ENCODE results near the gene NUP210L.
"Not testable (repeated sequence)": the region's sequence is repeated elsewhere in the genome, so short reads cannot be mapped to it uniquely, and the experiment has no call there.

Gene NUP210L

DNA sequence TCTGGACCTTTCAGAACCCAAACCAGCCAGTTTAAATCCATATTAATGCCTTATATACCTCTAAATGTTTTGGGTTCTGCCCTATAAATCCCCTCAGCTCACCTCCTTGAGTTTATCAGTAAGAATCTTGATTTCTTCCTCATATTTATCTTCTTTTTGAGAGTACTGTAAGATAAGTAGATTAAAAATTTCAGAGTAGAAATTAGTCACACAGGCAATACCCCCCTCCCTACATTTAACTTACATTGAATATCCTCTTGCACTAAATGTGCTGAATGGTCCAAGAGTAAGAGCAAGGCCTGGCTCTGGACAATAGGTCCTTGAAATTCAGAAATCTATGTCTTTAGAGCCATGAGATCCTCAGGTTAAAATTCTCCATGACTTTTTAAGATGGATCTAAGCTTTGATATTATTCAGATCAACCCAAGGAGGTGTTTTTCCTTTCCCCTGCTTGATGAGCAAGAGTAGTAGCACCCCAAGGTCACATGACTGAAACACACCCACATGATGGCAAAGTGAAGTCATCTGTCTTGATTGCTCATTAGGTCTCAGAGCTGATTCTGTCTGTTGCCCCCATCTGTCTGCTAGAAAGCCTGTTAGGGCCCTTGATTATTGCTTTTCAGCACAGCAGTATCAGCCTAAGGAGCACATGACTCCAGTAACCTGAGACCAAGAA is 15.8 kb upstream of the NUP210L start:
- peak; percentile 62 for DNase-seq (ENCODE audit: low spot score)

DNA sequence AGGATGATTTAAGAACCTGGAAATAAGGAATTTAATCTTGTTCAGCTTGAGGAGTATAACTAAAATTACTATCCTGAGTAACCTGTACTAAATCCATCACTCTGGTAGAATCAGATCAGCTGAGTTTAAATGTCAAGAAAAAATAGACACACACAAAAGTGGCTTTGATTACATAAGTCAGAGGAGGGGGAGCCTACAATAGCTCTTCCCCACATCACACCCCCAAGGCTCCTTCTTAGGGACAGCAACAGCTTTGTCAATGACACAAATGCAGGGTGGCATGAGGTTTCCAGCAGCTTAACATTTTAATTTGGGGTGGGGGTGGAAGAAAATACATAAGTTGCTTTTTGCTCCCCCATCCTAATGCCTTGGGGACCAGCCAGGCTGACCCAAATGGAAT is 12.6 kb upstream of the NUP210L start:
- DNase-seq (ENCODE audit: low spot score) = no peak

DNA sequence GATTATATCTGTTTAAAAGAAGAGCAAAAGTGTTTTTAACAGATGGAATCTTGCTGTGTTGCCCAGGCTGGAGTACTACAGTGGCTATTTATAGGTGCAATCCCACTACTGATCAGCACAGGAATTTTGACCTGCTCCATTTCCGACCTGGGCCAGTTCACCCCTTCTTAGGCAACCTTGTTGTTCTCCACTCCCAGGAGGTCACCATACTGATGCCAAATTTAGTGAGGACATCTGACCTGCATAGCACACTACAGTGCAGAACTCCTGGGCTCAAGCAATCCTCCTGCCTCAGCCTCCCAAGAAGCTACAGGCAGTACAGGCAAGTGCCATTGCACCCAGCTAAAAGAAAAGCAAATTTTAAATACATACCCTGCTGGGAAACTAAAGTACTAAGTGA is 11.3 kb upstream of the NUP210L start:
- no peak for DNase-seq (ENCODE audit: low spot score)

DNA sequence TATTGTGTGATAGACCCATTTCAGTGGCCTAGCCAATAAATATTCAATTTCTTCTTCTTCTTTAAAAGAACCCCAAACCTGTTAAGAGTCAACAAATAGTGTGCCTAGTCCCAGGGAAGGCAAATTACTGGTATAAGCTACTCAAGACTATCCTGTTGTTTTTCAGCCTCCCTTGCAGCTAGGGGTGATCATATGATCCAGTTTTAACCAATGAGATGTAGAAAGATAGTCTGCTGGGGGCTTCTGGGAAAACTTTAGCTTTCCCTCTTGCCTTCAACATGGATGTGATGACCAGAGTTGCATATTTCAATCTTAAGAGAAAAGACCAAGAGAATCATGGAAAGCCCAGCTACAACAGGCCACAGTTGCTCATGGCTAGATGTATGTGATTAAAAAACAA is 4.7 kb upstream of the NUP210L start:
- no peak for DNase-seq (ENCODE audit: low spot score)

DNA sequence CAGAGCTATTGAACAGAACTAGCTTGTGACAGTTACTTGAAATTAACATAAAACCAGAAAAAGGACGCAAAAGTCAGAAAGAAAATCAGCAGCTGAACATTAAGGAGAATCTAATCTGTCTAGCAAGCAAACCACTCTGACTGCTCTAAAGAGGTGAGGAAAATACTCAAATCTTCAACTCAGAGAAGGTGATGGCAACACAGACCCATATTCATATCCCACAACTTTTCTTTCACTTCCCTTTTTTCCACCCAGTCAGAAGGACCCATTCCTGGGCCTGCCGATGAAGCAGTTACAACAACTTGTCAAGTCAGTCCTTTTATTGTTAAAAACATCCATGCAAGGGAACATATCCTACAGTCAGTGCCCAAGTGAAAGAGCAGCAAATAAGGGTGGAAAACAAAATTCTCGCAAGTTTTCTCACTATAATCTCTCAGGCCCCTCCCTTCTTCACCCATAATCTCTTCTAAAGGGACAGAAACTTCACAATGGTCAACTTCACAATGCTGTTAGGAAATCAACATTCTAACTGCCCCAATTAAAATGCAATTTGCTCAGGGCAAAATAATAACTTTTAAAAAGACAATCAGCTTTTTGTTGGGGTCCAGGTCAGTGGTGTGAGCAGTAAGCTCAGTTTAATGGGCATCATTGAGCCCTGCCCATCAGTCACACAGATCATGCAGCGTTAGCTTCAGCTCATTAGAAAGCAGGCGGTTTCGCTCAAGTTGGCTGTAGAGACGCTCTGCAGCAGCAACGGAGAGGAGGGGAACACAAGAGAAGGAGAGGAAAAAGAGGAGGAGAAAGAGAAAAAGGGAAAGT is 3.6 kb upstream of the NUP210L start:
- DNase-seq (ENCODE audit: low spot score) = no peak

DNA sequence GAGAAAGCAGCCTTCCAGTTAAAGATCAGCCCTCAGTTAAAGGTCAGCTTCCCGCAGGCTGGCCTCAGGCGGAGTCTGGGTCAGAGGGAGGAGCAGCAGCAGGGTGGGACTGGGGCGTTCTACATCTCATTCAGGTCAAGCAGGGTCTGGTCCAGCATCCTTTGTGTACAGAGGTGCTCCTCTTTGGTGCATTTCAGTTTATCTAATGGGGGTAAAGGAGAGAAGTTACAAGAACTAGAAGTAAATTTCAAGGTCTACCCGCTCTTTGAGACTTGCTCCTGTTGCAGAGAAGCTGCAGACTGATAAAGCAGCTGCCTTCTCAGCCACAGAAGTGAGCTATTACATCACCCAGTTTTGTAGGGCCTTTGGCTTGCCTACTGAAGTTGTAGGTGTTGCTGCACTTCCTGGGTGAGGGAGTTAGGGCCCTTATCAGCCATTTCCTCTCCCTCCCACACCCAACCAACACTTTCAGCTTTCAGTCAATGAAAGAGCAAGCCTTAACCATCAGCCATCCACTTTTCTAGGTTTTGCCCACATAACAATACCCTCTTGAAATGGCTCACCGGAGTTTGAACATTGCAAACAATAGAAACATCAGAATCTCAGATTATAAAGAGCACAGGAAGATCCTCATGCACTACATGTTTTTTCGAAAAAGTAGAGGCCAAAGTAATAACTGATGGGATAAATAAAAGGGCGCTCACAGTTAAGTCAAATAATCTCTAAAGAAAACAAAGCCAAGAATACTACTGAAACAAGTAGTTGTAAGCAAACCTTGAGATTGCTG is 2.8 kb upstream of the NUP210L start:
- DNase-seq (ENCODE audit: low spot score) = peak; percentile 94

DNA sequence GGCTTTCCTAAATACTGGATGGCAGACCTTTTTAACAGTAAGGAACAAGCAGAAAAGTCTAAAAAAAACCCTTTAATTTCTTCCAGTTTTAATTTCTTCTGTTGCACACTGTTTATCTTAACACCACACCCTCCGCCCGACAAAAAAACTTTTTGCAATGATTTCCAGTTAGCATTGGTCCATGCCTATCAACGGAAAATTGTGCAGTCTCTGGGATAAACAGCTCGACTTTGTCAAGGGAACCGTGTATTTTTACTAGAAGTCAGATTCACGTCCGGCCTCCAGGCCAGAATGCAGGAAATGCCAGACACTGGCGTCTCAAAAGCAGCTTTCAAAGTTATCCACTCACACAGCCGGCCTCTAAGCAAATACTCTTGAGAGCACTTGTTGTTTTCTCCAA is 378 bp upstream of the NUP210L start:
- DNase-seq (ENCODE audit: low spot score) = no peak

DNA sequence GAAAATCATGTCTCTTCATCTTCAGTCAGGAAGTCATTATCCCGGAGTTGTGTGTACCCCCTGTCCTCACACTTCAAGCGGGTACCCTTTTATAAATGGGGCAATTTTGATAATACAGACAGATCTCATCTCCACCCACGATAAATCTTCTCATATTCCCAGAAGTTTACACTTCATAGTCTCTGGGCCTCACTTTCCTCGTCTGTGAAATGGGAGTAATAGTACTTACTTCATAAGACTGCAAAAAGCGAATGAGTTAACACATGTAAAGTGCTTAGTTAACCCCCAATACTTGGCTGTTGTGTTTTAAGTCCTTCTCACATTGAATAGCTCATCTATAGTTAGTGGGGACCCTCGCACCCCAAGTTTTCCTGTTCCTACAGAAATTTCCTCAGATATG is 820 bp downstream of the NUP210L start:
- no peak for DNase-seq (ENCODE audit: low spot score)

DNA sequence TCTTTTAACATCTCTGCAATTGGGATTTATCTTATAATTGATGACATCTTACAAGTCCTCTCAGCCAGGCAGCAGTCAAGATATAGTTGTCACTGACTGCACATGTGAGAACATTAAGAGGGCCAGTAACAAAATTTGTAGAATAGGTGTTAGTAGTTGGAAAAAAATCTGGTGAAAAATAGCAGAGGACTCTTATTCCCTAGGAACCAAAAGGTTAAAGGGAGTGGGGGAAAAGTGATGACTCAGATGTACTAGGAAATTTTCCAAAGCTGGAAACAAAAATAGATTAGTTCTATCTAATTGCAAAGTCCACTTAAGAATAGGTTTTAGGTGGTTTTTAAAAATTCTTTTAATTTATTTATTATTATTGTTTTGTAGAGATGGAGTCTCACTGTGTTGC is 3.6 kb downstream of the NUP210L start:
- DNase-seq (ENCODE audit: low spot score) = no peak

DNA sequence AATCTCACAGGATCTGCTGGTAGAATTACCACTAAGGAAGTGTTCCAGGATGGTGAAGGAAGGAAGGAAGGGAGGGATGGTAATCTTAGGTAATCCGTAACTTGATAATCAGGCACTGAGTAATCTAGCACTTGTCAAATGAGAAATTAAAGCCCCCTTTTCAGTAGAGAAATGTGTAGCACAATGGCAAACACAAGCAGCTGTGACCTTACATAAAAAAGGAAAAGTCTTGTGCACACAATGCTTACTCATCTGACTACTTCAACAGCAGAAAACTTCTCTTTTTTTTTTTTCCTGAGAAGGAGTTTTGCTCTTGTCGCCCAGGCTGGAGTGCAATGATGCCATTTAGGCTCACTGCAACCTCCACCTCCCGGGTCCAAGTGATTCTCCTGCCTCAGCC is 6.1 kb downstream of the NUP210L start:
- DNase-seq (ENCODE audit: low spot score) = peak; percentile 72

DNA sequence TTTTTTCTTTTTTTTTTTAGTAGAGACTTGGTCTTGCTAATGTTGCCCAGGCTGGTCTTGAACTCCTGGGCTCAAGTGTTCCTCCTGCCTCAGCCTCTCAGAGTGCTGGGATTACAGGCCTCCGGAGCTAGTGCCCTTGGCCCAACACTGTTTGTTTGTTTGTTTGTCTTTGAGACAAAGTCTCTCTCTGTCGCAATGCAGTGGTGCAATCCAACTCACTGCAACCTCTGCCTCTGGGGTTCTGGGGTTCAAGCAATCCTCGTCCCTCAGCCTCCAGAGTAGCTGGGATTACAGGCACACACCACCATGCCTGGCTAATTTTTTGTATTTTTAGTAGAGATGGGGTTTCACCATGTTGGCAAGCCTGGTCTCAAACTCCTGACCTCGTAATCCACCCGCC is 7.4 kb downstream of the NUP210L start:
- not testable (repeated sequence) for DNase-seq (ENCODE audit: low spot score)

DNA sequence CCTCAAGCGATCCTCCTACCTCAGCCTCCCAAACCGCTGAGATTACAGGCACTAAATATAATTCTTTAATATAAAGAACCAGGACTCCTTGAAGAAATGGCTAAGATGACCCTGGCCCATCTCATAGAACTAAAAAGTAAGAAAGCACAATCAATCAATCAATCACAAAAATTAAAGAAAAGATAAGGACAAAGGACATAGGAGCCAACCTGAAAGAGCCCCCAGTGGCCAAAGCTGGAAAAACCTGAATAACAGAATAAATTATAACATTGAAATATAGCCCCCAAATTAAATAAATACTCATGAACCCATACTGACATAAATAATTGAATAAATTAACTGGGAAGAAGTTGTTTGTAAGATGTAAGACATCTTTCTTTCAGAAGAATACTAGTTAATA is 8.9 kb downstream of the NUP210L start:
- DNase-seq (ENCODE audit: low spot score) = no peak

DNA sequence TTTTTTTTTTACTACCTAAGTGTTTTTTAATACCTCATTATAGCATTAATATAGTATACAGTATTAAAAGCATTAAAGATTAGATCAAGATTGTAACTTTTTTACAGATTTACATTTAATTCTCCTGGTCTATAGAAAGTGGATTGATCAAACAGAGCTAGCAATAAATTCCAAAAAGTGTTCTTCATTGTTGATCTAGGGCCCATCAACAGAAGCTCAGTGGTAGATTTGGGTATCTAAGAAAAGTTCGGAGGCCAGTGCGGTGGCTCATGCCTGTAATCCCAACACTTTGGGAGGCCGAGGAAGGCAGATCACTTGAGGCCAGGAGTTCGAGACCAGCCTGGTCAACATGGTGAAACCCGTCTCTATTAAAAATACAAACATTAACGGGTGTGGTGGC is 12.5 kb downstream of the NUP210L start:
- no peak for DNase-seq (ENCODE audit: low spot score)

DNA sequence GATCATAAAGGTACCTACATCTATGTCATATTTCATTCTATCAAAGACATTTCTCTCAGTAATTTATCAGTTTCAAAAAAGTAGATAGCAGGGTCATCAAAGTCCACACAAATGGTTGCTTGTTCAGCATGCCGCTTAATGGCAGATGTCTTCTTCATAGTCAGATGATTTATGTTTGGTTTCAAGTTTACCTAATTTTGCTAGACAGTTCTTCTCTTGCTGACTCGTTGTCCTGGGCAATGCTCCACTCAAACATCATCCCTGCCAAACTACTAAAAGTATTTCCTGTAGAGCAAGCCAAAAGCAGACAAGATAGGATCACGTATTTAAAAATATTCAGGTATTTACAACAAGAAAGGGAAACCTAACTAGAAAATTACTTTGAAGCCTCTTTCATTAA is 13.6 kb downstream of the NUP210L start:
- no peak for DNase-seq (ENCODE audit: low spot score)

DNA sequence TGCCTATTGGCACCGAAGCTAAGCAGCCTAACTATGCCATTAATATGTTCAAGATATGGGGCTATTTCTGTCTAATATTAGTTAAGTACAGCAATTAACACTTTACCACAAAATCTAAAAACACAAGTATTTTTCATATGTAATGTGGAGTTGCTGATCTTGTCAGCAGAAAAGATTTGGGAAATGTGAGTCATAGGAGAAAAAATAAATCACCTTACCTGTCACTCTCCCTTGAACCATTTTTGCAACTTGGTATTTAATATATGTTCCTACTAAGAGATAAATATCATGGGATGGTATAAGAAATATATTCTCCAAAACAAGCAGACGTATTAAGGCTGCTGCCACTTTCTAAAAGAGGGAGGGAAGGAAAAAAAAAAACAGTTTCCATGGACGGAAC is 17.0 kb downstream of the NUP210L start:
- DNase-seq (ENCODE audit: low spot score) = no peak

DNA sequence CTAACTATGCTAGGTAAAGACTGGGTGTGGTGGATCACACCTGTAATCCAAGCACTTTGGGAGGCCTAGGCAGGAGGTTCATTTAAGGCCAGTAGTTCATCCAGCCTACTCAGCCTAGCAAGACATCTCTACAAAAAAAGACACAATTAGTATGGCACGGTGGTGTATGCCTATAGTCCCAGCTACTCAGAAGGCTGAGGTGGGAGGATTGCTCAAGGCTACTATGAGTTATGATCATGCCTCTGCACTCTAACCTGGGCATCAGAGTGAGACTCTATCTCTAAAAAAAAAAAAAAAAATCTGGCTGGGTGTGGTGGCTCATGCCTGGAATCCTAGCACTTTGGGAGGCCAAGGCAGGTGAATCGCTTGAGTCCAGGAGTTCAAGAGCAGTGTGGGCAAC is 21.6 kb downstream of the NUP210L start:
- DNase-seq (ENCODE audit: low spot score) = no peak

DNA sequence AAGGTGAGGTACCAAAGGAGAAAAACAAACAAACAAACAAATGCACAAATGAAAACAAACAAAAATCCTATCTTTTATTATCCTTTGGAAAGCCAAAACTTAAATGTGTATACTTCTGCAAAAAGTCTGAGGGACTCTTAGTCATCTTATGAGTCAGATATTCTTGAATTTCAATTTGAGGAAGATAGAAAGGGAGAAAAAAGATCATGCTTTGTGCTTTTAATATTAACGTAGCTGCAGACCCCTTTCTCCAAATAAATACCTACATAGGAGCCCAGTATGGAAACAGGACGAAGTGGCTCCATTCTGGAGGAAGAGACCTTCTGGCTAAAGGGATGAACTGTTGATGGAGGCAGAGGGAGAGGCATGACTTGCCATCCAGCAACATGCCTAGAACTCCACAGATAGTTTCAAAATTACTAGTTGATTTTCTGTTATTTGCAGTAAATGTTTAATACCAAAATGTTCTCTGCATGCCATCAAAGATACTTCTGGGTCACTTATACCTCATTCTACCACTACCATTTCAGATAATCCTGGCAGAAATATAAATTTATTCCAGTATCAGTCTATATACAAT is 25.4 kb downstream of the NUP210L start:
- peak; percentile 25 for DNase-seq (ENCODE audit: low spot score)

DNA sequence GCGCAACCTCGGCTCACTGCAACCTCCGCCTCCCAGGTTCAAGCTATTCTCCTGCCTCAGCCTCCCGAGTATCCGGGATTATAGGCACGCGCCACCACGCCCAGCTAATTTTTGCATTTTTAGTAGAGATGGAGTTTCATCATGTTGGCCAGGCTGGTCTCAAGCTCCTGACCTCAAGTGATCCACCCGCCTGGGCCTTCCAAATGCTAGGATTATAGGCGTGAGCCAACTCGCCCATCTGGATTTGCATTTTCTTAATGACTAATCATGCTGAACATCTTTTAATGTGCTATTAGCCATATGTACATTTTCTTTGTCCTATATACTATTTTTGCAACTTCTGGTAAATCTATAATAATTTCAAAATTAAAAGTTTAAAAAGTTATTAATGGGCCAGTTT is 31.7 kb downstream of the NUP210L start:
- DNase-seq (ENCODE audit: low spot score) = not testable (repeated sequence)

DNA sequence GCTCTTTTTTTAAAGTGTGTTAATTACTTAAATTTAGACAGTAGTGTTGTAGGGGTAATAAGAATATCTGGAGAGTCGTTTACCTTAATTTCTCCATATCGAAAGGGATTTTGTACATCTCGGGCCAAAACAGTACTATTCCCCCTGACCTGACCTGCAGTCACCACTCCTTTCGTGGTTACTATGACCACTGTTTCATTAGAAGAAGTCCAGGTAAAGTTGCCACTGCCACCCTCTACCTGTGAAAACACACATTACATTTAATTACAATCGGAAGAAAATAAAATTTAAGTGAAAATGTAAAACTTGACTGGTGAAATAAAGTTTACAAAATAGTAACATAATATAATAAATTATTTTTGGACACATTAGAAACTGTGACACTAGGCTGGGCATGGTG is 37.2 kb downstream of the NUP210L start:
- DNase-seq (ENCODE audit: low spot score) = no peak

DNA sequence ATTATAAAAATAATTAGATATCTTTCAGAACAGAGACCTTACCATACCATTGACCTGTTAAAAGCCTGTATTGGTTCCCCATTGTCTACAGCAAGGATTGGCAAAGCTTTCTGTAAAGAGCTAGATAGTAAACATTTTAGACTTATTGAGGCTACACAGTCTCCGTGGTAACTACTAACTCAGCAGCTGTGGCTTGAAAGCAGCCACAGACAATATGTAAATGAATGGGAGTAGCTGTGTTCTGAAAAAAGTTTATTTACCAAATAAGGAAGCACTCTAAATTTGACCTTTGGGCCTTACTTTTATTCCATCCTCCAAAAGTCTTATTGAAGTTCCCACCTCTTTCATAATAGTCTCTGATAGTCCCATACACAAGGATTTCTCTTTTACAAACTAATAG is 39.7 kb downstream of the NUP210L start:
- DNase-seq (ENCODE audit: low spot score) = no peak

DNA sequence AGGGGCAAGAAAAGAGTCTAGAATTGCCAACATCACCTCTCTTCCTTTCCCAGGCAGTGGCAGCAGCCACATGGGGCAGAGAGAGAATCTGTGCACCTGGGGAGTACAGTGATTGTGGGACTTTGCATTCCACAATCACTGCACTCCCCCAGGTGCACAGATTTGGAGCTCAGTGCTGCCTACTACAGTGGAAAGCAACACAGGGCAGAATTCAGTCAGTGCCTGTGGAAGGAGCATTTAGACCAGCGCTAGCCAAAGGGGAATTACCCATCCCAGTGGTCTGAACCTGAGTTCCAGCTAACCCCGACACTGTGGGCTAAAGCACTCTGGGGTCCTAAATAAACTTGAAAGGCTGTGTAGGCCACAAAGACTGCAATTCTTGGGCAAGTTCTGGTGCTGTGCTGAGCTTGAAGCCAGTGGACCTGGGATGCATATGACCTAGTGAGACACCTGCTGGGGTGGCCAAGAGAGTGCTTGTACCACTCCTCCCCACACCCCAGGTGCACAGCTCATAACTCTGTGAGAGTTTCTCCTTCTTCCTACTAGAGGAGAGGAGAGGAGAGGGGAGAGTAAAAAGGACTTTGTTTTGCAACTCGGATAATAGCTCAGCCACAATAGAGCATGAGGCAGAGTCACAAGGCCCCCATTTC is 50.3 kb downstream of the NUP210L start:
- DNase-seq (ENCODE audit: low spot score) = no peak

DNA sequence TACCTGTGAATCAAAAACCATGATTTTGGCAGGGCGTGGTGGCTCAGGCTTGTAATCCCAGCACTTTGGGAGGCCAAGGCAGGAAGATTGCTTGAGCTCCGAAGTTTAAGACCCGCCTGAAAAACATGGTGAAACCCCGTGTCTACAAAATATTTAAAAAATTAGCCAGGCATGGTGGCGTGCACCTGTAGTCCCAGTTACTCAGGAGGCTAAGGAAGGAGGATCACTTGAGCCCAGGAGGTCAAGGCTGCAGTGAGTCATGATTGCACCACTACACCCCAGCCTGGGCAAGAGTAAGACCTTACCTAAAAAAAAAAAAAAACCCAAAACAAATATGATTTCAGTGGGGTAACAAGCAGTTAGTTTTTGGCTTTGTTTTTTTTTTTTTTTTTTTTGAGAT is 54.7 kb downstream of the NUP210L start:
- DNase-seq (ENCODE audit: low spot score) = not testable (repeated sequence)

Data from activated CD4-positive, alpha-beta T cell treated with anti-CD3 and anti-CD28 coated beads, Interleukin-2, Interleukin-4, amounts not matched to agents 100 ng/mL and 50 ng/mL, durations not matched to agents 16 hours and 8 hours (primary cell).